ENCODE measurements around the gene RAD50.

DNA sequence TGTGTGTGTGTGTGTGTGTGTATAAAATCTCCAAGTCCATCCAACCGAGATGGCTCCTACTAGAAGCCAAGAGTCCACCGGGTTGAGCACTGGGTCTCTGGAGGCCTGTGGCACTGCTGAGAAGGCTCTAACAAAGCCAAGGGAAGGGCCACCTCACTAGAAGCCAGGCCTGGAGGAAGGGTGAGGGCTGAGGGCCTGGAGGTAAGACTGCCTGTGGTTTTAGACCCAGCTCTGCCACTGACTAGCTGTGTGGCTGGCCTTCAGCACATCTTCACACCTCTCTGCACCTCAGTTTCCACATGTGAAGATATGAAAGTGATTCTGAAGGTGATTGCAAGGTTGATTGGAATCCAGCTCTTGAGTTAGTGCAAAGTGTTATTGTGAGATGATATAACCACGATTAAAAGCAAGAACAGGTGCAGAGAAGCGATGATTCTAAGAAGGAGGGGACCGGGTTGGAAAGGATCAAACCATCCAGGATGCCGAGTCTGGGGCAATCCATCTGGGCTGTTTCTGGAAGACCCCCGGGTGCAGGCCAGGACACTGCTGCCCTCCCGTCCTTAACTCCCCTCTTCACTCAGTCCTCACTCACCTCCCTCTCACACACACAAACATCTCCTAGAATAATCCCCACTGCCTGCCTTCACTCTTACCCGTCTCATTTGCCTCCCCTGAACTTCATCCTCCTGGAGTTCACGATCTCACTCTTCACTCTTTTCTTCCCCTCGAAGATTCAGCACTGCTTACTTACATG, 119.3 kb downstream of the RAD50 start:
- TF ChIP-seq POLR2A (IDR thresholded peaks at IDR 0.05), result no peak
- TF ChIP-seq CTCF (IDR thresholded peaks at IDR 0.05), result no peak

Data from adrenal gland (tissue), 5 donors.